ENCODE measurements around the gene TRAPPC12. TPM values are rescaled to one million over a fixed set of nuclear protein-coding genes. Genes with fewer than 3 reads are reported as not detected.
"Not testable (repeated sequence)": the region's sequence is repeated elsewhere in the genome, so short reads cannot be mapped to it uniquely, and the experiment has no call there.

Gene TRAPPC12
- total RNA-seq, 1 donor from 2014 or later, result 95.4 TPM

GRCh38 chr2:3490191-3491170 is 111.0 kb downstream of the TRAPPC12 start:
- DNase-seq (no peak), ATAC-seq (ENCODE audit: low read depth) (no peak)
- no peak for TF ChIP-seq CTCF (IDR thresholded peaks at IDR 0.05)
- Mint-ChIP-seq H3K4me3 (no peak overlapping the region), H3K36me3 (ENCODE audit: low read depth) (peaks cover 12% of the 10 kb centered on the region), H3K9me3 (no peaks in the 10 kb centered on the region), H3K4me1 (no peaks in the 10 kb centered on the region), H3K27me3 (no peaks in the 10 kb centered on the region), H3K27ac (no peak overlapping the region)
- CTCF ChIA-PET, result no interaction called here
- POLR2A ChIA-PET, result no interaction called here
- intact Hi-C loops (cut with micrococcal nuclease), result no loop called here

GRCh38 chr2:3491306-3491705 is 111.8 kb downstream of the TRAPPC12 start:
- ChIA-PET POLR2A (no interaction called here), CTCF (no interaction called here)
- no peak for TF ChIP-seq CTCF (IDR thresholded peaks at IDR 0.05)
- no peak for ATAC-seq (ENCODE audit: low read depth)
- Mint-ChIP-seq H3K27ac (no peak overlapping the region), H3K36me3 (ENCODE audit: low read depth) (peaks cover 11% of the 10 kb centered on the region), H3K9me3 (no peaks in the 10 kb centered on the region), H3K27me3 (no peaks in the 10 kb centered on the region), H3K4me3 (no peak overlapping the region), H3K4me1 (no peaks in the 10 kb centered on the region)
- intact Hi-C loops (cut with micrococcal nuclease), result no loop called here
- no peak for DNase-seq

- Mint-ChIP-seq H3K4me3 (no peak overlapping the region), H3K36me3 (ENCODE audit: low read depth) (peaks cover 13% of the 10 kb centered on the region), H3K4me1 (no peaks in the 10 kb centered on the region), H3K9me3 (no peaks in the 10 kb centered on the region), H3K27ac (no peak overlapping the region), H3K27me3 (no peaks in the 10 kb centered on the region)
- intact Hi-C loops (cut with micrococcal nuclease), result no loop called here
- no peak for TF ChIP-seq CTCF (IDR thresholded peaks at IDR 0.05)
- CTCF ChIA-PET, result no interaction called here
- POLR2A ChIA-PET, result no interaction called here
- no peak for DNase-seq
- no peak for ATAC-seq (ENCODE audit: low read depth)
Observed at GRCh38 chr2:3491716-3492474, 112.4 kb downstream of the TRAPPC12 start.

- H3K27ac Mint-ChIP-seq; CTCF ChIA-PET; H3K4me3 Mint-ChIP-seq; DNase-seq; H3K4me1 Mint-ChIP-seq; ATAC-seq (ENCODE audit: low read depth); intact Hi-C loops (cut with micrococcal nuclease); H3K9me3 Mint-ChIP-seq; POLR2A ChIA-PET; H3K27me3 Mint-ChIP-seq: not testable (repeated sequence)
- peaks cover 18% of the 10 kb centered on the region for H3K36me3 Mint-ChIP-seq (ENCODE audit: low read depth)
Observed at GRCh38 chr2:3492475-3492787, 112.9 kb downstream of the TRAPPC12 start.

GRCh38 chr2:3492951-3493614 is 113.6 kb downstream of the TRAPPC12 start:
- ATAC-seq (ENCODE audit: low read depth), result no peak
- Mint-ChIP-seq H3K36me3 (ENCODE audit: low read depth) (peaks cover 25% of the 10 kb centered on the region), H3K4me1 (no peaks in the 10 kb centered on the region), H3K27ac (no peak overlapping the region), H3K9me3 (no peaks in the 10 kb centered on the region), H3K4me3 (no peak overlapping the region), H3K27me3 (no peaks in the 10 kb centered on the region)
- ChIA-PET CTCF (interaction anchor here (1.1 kb wide), 1 partner anchor 69 kb away, joined by 4 read pairs; no protein-coding TSS in a partner anchor), POLR2A (no interaction called here)
- intact Hi-C loops (cut with micrococcal nuclease), result no loop called here
- TF ChIP-seq CTCF (IDR thresholded peaks at IDR 0.05), result no peak
- DNase-seq, result no peak
